ENCODE data around the gene SLC35B1. TPM values are rescaled to one million over a fixed set of nuclear protein-coding genes. Genes with fewer than 3 reads are reported as not detected.
A peak's percentile ranks its signal among the peaks of the same experiment; 100 is the strongest.

The SLC35B1 gene
- total RNA-seq, 4 donors from 2014 or later, result 32.4 to 68.5 (median 36.2) TPM

- WGBS, 2 donors, result 70% methylated on average over 1 of the region's 1 CpG; no CpG with 5 or more reads in 1 of the 2 donors
- intact Hi-C loops (cut with DNase I), result no loop called here
These were observed 39.9 kb upstream of the SLC35B1 start for GRCh38 chr17:49747632-49748031.

GRCh38 chr17:49746791-49747490 lies 39.2 kb upstream of the SLC35B1 start:
- 70 to 71% methylated on average over 5 of the region's 5 CpGs for WGBS, 2 donors
- Histone ChIP-seq H3K27me3 (no peaks in the 10 kb centered on the region), H3K9me3 (no peaks in the 10 kb centered on the region), H3K4me3 (no peak overlapping the region), H3K36me3 (no peaks in the 10 kb centered on the region), H3K27ac (peak overlapping the region in 2 of 4 donors; percentile 35 to 58), H3K4me1 (peaks cover 7 to 40% (median 22%) of the 10 kb centered on the region in 3 donors)
- DNase-seq, result no peak
- TF ChIP-seq POLR2A (IDR thresholded peaks at IDR 0.05) (peak in 1 of 4 donors; percentile 21), CTCF (IDR thresholded peaks at IDR 0.05) (no peak)
- intact Hi-C loops (cut with DNase I), result no loop called here

More at GRCh38 chr17:49747632-49748031, 39.9 kb upstream of the SLC35B1 start:
- peaks cover 1 to 33% (median 15%) of the 10 kb centered on the region in 3 donors for H3K4me1 ChIP-seq
- H3K36me3 ChIP-seq, result no peaks in the 10 kb centered on the region
- TF ChIP-seq CTCF (IDR thresholded peaks at IDR 0.05) (no peak), POLR2A (IDR thresholded peaks at IDR 0.05) (no peak)
- H3K9me3 ChIP-seq, result no peaks in the 10 kb centered on the region
- peak overlapping the region in 2 of 4 donors; percentile 35 to 58 for H3K27ac ChIP-seq
- DNase-seq, result no peak
- no peak overlapping the region for H3K4me3 ChIP-seq
- no peaks in the 10 kb centered on the region for H3K27me3 ChIP-seq

- 67 to 77% methylated on average over 1 of the region's 1 CpG for WGBS, 2 donors
- Histone ChIP-seq H3K27ac (no peak overlapping the region), H3K9me3 (no peaks in the 10 kb centered on the region), H3K4me3 (no peak overlapping the region), H3K27me3 (no peaks in the 10 kb centered on the region), H3K36me3 (no peaks in the 10 kb centered on the region), H3K4me1 (peaks cover 19 to 55% (median 36%) of the 10 kb centered on the region in 3 donors)
- no peak for DNase-seq
- TF ChIP-seq CTCF (IDR thresholded peaks at IDR 0.05), result no peak
- no peak for TF ChIP-seq POLR2A (IDR thresholded peaks at IDR 0.05)
- intact Hi-C loops (cut with DNase I), result no loop called here
These were observed 37.7 kb upstream of the SLC35B1 start for GRCh38 chr17:49745175-49746139.

DNA sequence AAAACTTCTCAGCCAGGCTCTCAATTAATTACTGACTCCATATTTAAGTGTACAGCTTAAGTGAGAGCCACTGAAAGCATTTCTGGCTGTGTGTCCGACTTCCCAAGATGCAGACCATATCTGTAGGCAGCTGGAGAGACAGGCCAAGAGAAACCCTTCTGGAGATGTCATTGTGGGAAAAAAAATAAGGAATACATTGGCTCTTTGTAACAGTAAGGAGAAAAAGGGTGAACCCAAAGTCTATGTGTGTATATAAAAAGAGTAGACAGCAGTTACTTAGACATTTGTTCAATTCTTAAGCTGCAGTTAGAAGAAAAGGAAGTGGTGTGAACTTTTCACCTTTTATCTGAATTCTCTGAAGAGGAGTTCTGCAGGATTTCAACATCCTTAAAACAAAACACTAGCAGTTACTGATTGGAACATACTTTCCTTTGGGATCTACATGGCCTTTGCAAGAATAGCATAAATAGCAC lies 34.4 kb upstream of the SLC35B1 start:
- H3K4me3 ChIP-seq, result no peak overlapping the region
- peak overlapping the region; percentile 57 to 89 (median 86) for H3K27ac ChIP-seq
- TF ChIP-seq POLR2A (IDR thresholded peaks at IDR 0.05) (no peak), CTCF (IDR thresholded peaks at IDR 0.05) (no peak)
- no peaks in the 10 kb centered on the region for H3K27me3 ChIP-seq
- 36 to 62% methylated on average over 1 of the region's 1 CpG for WGBS, 2 donors
- intact Hi-C loops (cut with DNase I), result no loop called here
- H3K9me3 ChIP-seq, result no peaks in the 10 kb centered on the region
- no peaks in the 10 kb centered on the region for H3K36me3 ChIP-seq
- no peak for DNase-seq
- peaks cover 24 to 80% (median 56%) of the 10 kb centered on the region in 3 donors for H3K4me1 ChIP-seq

Data from esophagus squamous epithelium (tissue), 5 donors.